DMS 273 (cell line): ENCODE measurements around the gene CADM2.
"Not testable (repeated sequence)": the region's sequence is repeated elsewhere in the genome, so short reads cannot be mapped to it uniquely, and the experiment has no call there.

Experiments
- DNase-seq: peaks from one replicate; lab custom pipeline; 2025; ENCODE audit not compliant: unreplicated experiment; lab: John Stamatoyannopoulos, UW

Gene CADM2

GRCh38 chr3:85074003-85074402, 115.2 kb downstream of the CADM2 start:
- DNase-seq = no peak

DNA sequence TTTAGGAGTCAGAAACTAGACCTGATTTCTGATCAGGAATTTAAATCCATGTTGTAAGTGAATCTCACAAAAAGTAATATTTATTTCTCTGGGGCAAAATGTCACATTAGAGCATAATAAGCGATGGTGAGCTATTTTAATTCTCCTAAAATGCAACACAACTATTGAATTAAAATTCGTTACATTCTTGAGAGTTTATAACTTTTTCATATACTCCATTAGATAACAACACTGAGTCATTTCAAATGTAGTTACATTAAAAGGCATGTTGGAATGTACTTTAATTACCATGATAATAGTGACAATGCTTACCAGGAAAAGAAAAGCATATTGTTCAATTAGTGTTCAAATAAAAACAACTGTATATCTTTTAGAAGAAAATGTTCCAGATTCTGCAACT, 116.9 kb downstream of the CADM2 start:
- no peak for DNase-seq

DNA sequence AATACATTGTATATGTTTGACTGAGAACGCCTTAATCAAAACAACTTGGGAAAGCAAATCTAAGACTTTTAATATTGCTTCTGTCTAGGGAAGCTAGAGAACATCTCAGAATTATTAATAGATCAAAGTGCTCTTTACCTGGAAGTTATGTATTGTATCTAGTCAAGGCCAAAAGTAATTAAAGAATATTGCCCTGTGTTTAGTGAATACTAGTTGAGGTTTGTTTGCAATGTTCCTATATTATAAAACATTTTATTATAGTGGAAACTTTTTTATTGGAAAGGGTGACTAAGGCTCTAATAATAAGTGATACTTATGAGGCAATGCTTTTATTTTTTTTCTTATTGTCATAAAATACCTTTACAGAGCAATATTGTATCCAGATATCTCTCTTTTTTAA, 118.2 kb downstream of the CADM2 start:
- no peak for DNase-seq

DNA sequence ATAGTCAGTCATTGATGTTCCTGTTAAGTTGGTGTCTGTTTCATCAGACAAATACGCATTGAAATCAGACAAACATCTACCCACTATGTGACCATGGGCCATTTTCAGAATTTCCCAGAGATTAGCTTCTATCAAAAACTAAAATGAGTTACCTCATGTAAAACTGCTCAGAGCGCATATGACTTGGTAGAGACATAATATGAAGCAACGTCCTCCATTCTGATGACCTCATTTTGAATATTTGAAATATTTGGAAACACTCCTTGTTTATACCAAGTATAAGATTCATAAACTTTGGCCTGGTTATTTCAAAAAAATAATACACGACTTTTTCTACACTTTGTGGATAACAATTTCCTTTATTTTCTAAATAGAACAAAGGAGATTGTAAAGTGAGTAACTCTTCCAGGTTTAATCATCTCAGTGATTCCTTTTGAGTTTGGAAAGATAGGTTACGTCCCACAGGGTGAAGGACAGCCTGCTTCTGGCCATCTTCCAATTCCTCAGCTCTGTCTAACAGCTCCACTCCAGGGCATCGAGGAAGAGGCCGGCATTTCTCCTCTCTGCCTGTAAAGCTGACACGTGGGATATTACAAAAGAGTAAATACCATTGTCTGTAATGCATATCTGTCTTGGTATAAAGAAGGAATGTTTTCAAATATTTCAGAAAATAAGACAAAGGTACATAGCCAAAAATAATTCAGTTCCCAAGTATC, 122.6 kb downstream of the CADM2 start:
- peak; percentile 11 for DNase-seq

- DNase-seq = no peak
Measured at GRCh38 chr3:85090495-85090894, 131.7 kb downstream of the CADM2 start.

DNA sequence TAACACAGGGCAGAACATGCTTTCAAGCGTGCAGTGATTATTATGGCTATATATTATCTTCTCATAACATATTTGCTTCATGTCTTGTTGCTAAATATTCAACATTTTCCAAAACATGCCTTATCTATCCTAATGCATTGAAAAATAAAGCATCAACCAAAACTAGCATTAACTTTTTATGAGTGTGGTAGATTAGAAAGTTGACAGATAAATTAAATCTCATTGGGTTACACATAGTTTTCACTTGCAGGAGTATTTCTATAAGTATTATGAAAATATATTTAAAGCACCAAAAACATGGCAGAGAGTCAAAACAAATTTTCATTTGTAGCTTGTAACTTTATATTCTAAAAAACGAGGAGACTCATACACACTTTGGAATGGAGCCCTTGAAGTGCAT, 141.5 kb downstream of the CADM2 start:
- DNase-seq = no peak

- DNase-seq = no peak
Measured at GRCh38 chr3:85102781-85103180, 144.0 kb downstream of the CADM2 start.

- no peak for DNase-seq
Measured at GRCh38 chr3:85110393-85110792, 151.6 kb downstream of the CADM2 start.

DNA sequence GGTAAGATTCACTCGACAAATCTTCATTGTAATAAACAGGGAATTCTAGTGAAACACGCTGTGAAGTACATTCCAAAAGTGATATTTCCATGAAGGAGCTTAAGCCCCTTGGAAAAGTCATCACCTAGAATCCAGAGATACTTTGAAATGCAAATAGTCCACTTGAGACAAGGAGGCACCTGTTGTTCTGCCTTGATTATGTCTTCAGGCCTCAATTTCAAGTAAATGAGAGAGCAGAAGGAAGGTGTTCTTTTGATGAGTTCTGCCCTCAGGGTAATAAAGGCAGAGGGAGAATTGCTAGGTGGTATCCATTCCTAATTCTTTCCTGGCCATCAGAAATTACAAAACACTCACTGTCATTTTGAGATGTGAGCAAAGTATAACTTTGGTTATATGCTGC, 162.1 kb downstream of the CADM2 start:
- DNase-seq = no peak

GRCh38 chr3:85132864-85133263, 174.1 kb downstream of the CADM2 start:
- DNase-seq = not testable (repeated sequence)

- DNase-seq = not testable (repeated sequence)
Measured at GRCh38 chr3:85133691-85134420, 175.1 kb downstream of the CADM2 start.

DNA sequence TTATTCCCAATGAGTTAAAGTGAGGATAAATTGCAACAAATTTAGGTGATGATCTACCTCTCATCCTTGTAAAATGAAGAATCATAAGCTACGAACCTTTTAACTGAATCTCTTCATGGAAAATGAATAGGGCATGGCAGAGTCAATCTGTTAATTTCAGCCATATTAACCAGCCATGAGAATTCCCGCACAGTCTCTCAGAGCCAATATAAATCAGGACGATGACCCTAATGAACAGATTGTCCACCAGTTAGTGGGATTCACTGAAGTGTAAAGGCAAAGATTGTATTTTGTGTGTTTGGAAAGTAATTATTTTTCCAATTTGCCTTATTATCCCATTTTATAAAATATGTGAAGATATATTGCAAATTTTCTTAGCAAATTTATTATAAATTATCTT, 183.8 kb downstream of the CADM2 start:
- DNase-seq = no peak

DNA sequence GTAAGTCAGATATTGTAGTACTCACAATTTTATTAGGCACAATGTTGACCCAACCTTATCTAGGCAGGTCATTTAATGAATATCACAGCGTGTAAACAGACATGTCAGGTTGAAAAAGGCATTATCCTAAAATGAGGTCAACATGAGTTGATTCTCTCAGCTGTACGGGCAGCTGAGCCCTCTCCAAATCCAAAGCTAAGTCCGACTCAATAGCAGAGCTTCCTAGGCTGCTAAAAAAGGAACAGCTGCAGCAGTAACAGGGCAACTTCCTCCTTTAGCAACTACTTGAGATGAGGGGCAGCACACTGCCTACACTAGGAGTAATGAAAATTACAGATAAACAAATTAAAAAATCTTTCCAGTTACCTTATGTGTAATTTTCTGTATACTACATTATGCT, 189.2 kb downstream of the CADM2 start:
- no peak for DNase-seq

DNA sequence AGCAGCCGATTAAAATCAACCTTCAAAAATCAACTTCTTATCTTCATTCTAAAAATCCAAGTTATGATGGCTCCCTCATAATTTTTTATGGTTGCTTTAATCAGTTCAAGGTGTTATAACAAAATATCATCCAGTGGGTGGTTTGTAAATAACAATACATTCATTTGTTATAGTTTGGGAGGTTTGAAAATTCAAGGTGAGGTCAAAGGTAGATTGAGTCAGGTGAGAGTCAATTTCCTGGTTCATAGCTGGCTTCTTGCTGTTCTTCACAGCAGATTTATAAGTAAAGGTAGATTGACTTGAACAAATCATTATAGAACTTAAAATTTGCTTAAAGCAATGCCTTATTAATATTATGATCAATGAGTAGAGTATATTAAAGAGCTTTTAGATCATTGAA, 192.8 kb downstream of the CADM2 start:
- DNase-seq = no peak

GRCh38 chr3:85153279-85153678, 194.5 kb downstream of the CADM2 start:
- DNase-seq = not testable (repeated sequence)

DNA sequence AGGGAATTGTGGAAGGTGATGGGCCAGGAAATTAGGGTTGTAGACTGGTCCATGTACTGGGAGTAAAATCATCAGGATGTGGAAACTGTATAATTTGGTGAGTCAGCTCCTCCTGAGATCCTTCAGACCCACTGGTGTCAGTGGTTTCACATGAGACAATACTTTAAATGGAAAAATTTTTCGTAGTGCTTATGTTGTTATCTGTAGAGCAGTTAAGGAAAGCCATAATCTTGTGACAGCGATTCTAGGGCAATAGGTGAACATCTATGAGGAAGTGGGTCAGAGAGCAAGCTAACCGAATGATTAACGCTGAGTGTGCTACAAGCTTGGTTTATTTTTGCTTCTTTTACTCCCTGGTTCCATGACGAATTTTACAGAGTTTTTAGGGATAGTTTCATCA, 200.6 kb downstream of the CADM2 start:
- DNase-seq = no peak

DNA sequence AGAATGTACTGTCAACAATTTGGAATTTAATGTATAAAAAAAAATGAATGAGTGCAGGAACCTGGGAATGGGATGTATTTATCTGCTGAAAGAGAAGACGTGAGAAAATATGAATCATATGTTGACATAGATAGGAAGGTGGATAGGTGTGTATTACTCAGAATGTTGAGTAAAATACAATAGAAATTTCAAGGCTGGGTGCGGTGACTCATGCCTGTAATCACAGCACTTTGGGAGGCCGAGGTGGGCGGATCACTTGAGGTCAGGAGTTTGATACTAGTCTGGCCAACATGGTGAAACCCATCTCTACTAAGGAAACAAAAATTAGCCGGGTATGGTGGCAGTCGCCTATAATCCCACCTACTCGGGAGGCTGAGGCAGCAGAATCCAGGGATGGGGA, 202.8 kb downstream of the CADM2 start:
- DNase-seq = no peak

DNA sequence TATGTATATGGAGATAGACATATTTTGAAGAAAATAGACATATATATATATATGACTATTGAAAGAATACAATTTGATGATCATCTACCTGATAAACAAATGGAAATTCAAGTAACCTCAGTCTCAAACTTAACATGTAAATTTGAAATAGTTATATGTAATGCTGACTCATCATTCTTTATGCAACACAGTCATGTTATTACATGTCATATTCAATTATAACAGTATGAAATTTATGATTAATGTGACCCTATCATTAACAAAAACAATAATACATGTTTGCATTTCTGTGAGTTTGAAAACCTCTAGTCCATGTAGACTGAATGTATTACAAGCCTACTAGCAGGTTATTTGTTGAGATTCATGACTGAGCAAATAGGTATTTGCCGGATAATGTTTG, 204.1 kb downstream of the CADM2 start:
- DNase-seq = no peak

- DNase-seq = no peak
Measured at GRCh38 chr3:85164436-85164835, 205.6 kb downstream of the CADM2 start.

- DNase-seq = no peak
Measured at GRCh38 chr3:85167576-85167975, 208.8 kb downstream of the CADM2 start.

DNA sequence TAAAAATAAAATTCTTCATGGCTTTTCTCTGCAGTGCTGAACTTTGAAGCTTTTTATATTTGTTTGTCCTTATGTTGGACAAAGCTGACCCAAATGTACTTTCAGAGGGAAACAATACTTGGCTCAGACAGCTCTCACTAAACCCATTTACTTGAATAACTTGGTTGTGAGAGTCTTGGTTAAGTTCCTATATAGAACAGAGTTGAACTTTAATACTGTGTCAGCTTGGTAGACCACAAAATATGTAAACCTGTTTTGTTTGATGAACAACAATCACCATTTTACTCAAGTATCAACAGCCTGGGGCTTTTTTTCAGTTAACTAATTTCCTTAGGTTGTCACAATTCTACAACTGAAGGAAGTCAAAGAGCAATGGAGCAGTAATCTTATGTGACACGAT, 211.9 kb downstream of the CADM2 start:
- DNase-seq = no peak

DNA sequence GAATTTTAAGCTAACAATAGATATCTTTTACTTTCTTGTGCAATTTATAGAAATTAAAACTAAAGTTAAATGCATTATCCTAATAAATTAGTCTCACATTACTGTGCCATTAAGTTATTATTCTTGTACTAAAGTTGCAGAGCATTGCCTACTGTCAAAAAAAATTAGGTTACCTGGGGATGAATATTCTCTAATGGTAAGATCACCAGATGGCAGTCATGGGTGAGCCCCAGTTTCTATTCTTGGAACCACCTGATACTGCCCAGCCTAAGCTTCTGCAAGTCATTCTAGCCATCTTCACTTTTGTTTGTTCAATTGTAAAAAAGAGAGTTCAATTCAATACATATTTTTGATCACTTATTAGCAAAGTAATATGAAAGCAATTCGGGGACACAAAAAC, 213.2 kb downstream of the CADM2 start:
- peak; percentile 0 for DNase-seq

DNA sequence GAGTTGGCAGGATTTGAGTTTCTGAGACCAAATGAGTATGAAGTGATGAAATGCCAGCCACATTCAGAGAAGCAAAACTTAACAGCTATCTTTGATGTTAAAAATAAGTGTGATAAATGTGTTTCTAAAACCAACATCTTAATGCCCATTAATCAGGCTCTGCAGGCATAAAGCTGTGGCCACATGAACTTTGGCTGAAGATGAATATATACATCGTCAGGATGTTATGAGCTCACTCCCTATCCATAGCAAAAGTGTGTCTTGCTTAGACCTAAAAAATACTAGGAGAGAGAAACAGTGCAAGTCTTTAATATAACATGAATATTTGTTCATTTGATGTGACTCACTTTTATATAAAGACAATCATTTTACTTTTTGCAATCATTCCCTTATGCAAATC, 218.0 kb downstream of the CADM2 start:
- no peak for DNase-seq
